KMS-11 (cell line): Measurements from ENCODE around the gene NBEAL1.
"Not testable (repeated sequence)": the region's sequence is repeated elsewhere in the genome, so short reads cannot be mapped to it uniquely, and the experiment has no call there.

Experiments
- H2AFZ ChIP-seq: fragments of 200-600 bp; sonication (generic); 2 replicates; pipeline ENCODE4 v1.6.1; 2016; ENCODE audit warnings: antibody characterized with exemption, mixed run types, low read depth
- H3K27ac ChIP-seq: fragments of 200-600 bp; sonication (generic); 2 replicates; pipeline ENCODE4 v1.6.1; 2016; ENCODE audit warnings: mild to moderate bottlenecking, mixed run types
- H3K27me3 ChIP-seq: fragments of 200-600 bp; sonication (generic); 2 replicates; pipeline ENCODE4 v1.6.1; 2017; ENCODE audit warnings: mild to moderate bottlenecking, low read depth, mixed run types, moderate library complexity; ENCODE audit not compliant: insufficient read depth
- H3K36me3 ChIP-seq: fragments of 200-600 bp; sonication (generic); 2 replicates; pipeline ENCODE4 v1.6.1; 2017; ENCODE audit warnings: mild to moderate bottlenecking, mixed run types; ENCODE audit not compliant: insufficient read depth
- H3K4me1 ChIP-seq: fragments of 200-600 bp; sonication (generic); 2 replicates; pipeline ENCODE4 v1.6.1; 2016; ENCODE audit warnings: mild to moderate bottlenecking, low read depth, mixed run types; ENCODE audit not compliant: poor library complexity, severe bottlenecking
- H3K4me2 ChIP-seq: fragments of 200-600 bp; sonication (generic); 2 replicates; pipeline ENCODE4 v1.7.0; 2016; ENCODE audit warnings: mild to moderate bottlenecking, mixed run types
- H3K4me3 ChIP-seq: fragments of 200-600 bp; sonication (generic); IDR thresholded peaks from 2 replicates; pipeline ENCODE4 v1.6.1; 2017; ENCODE audit warnings: low read depth, low read length, mixed read lengths; ENCODE audit not compliant: insufficient read depth
- H3K79me2 ChIP-seq: fragments of 200-600 bp; sonication (generic); 2 replicates; pipeline ENCODE4 v1.6.1; 2016; ENCODE audit warnings: low read depth, mixed run types; ENCODE audit not compliant: insufficient read depth
- H3K9ac ChIP-seq: fragments of 200-600 bp; sonication (generic); 2 replicates; pipeline ENCODE4 v1.6.1; 2016; ENCODE audit warnings: mild to moderate bottlenecking, mixed run types
- H4K20me1 ChIP-seq: fragments of 200-600 bp; sonication (generic); 2 replicates; pipeline ENCODE4 v1.6.1; 2016; ENCODE audit warnings: mild to moderate bottlenecking, mixed run types; ENCODE audit not compliant: insufficient read depth
- TF ChIP-seq, protein P1 (sequence below): fragments of 200-600 bp; sonication (generic); conservative IDR thresholded peaks from 2 replicates; pipeline ENCODE4 v1.6.1; 2017; ENCODE audit warnings: low read depth, mild to moderate bottlenecking, antibody characterized with exemption, low read length, moderate library complexity, mixed read lengths

NBEAL1 gene

DNA sequence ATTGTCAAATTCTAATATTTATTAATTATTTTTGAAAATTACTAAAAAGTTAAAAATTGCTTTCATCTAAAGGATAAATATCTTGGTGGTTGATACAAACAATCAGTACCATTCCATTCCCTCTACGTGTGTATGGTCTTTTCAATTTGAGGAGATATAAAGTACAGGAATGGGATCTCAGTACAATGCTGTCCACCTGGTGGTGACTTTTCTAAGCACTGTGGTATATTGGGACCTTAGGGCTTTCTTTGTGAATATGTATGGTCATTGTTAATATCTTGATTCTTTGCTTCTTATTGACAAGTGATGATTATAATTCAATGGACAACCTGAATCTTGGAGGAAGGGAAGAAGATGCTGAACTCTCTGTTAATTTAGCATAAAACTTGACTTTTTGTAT is 83.1 kb downstream of the NBEAL1 start:
- TF ChIP-seq, protein P1, sequence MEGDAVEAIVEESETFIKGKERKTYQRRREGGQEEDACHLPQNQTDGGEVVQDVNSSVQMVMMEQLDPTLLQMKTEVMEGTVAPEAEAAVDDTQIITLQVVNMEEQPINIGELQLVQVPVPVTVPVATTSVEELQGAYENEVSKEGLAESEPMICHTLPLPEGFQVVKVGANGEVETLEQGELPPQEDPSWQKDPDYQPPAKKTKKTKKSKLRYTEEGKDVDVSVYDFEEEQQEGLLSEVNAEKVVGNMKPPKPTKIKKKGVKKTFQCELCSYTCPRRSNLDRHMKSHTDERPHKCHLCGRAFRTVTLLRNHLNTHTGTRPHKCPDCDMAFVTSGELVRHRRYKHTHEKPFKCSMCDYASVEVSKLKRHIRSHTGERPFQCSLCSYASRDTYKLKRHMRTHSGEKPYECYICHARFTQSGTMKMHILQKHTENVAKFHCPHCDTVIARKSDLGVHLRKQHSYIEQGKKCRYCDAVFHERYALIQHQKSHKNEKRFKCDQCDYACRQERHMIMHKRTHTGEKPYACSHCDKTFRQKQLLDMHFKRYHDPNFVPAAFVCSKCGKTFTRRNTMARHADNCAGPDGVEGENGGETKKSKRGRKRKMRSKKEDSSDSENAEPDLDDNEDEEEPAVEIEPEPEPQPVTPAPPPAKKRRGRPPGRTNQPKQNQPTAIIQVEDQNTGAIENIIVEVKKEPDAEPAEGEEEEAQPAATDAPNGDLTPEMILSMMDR, result 0 out of 2 replicates have a peak, but pooled peaks have one; percentile 28
- no peaks in the 10 kb centered on the region for H3K36me3 ChIP-seq
- H3K27ac ChIP-seq, result no peak overlapping the region
- H3K9ac ChIP-seq, result no peak overlapping the region
- no peak overlapping the region for H3K4me2 ChIP-seq
- H3K27me3 ChIP-seq, result no peaks in the 10 kb centered on the region
- H3K4me1 ChIP-seq, result no peaks in the 10 kb centered on the region
- H2AFZ ChIP-seq, result no peak overlapping the region
- H3K4me3 ChIP-seq, result no peak overlapping the region
- no peaks in the 10 kb centered on the region for H3K79me2 ChIP-seq
- H4K20me1 ChIP-seq, result no peaks in the 10 kb centered on the region

DNA sequence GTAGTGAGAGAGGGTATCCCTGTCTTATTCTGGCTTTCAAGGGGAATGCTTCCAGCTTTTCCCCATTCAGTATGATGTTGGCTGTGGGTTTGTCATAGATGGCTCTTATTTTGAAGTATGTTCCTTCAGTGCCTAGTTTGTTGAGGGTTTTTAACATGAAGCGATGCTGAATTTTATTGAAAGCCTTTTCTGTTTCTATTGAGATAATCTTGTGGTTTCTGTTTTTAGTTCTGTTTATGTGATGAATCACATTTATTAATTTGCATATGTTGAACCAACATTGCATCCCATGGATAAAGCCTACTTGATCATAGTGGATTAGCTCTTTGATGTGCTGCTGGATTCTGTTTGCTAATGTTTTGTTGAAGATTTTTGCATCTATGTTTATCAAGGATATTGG is 87.7 kb downstream of the NBEAL1 start:
- not testable (repeated sequence) for H3K27me3 ChIP-seq, H3K4me2 ChIP-seq, H3K36me3 ChIP-seq, H3K4me3 ChIP-seq, H2AFZ ChIP-seq, H3K79me2 ChIP-seq, H3K4me1 ChIP-seq, H3K9ac ChIP-seq, H3K27ac ChIP-seq, H4K20me1 ChIP-seq

DNA sequence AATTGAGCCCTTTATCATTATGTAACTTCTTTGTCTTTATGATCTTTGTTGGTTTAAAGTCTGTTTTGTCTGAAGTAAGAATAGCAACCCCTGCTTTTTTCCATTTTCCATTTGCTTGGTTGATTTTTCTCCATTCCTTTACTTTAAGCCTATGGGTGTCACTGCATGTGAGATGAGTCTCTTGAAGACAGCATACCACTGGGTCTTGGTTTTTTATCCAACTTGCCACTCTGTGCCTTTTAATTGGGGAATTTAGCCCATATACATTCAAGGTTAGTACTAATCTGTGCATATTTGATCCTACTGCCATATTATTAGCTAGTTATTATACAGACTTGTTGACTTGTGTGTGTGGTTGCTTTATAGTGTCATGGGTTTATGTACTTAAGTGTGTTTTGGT is 89.6 kb downstream of the NBEAL1 start:
- H3K79me2 ChIP-seq, result no peaks in the 10 kb centered on the region
- no peaks in the 10 kb centered on the region for H3K4me1 ChIP-seq
- no peak overlapping the region for H3K4me2 ChIP-seq
- H3K9ac ChIP-seq, result no peak overlapping the region
- H3K36me3 ChIP-seq, result no peaks in the 10 kb centered on the region
- no peaks in the 10 kb centered on the region for H3K27me3 ChIP-seq
- TF ChIP-seq, protein P1, result no peak
- H3K27ac ChIP-seq, result no peak overlapping the region
- no peaks in the 10 kb centered on the region for H4K20me1 ChIP-seq
- H2AFZ ChIP-seq, result no peak overlapping the region
- H3K4me3 ChIP-seq, result no peak overlapping the region

DNA sequence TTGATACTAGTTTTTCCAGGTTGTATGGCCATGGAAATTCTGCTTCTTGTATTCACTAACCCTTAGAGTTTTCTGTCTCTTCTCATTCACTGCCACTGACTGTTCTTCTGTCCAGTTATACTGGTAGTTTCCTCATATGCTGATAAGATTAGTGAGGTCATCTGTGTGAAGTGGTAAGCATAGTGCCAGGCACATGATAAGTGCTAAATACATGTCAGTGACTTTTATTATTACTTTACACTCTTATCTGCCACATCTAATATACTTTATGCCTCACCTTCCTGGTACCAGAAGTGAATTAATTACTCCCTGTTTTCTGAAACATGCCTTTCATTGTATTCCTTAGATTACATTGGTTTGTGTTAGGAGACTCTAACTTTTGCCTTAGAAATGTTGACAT is 91.3 kb downstream of the NBEAL1 start:
- no peaks in the 10 kb centered on the region for H3K27me3 ChIP-seq
- H3K4me3 ChIP-seq, result no peak overlapping the region
- no peaks in the 10 kb centered on the region for H3K4me1 ChIP-seq
- no peak overlapping the region for H3K4me2 ChIP-seq
- no peak overlapping the region for H3K27ac ChIP-seq
- no peaks in the 10 kb centered on the region for H4K20me1 ChIP-seq
- H3K36me3 ChIP-seq, result no peaks in the 10 kb centered on the region
- H3K9ac ChIP-seq, result no peak overlapping the region
- TF ChIP-seq, protein P1, result no peak
- H2AFZ ChIP-seq, result no peak overlapping the region
- no peaks in the 10 kb centered on the region for H3K79me2 ChIP-seq

DNA sequence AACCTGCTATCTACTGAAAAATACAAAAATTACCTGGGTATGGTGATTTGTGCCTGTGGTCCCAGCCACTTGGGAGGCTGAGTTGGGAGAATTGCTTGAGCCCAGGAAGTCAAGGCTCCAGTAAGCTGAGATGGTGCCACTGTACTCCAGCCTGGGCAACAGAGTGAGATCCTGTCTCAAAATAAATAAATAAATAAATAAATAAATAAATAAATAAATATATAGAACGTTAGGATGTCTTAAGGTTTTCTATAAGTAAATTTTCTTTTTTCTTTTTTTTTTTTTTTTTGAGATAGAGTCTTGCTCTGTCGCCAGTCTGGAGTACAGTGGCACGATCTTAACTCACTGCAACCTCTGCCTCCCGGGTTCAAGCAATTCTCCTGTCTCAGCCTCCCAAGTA is 95.8 kb downstream of the NBEAL1 start:
- H3K4me1 ChIP-seq, H3K27ac ChIP-seq, H3K27me3 ChIP-seq, H3K79me2 ChIP-seq, H3K9ac ChIP-seq, H3K36me3 ChIP-seq, H3K4me2 ChIP-seq, H3K4me3 ChIP-seq, H2AFZ ChIP-seq, H4K20me1 ChIP-seq: not testable (repeated sequence)
